SK-N-MC (cell line): Measurements from ENCODE around the gene RNF2.

Source experiments
- EZH2 ChIP-seq: fragments of 200-600 bp; sonication (generic); IDR thresholded peaks from one replicate; pipeline ENCODE4 v1.6.1; 2017; ENCODE audit warnings: antibody characterized with exemption
- FOXP2 ChIP-seq: optimal IDR thresholded peaks from 2 replicates; pipeline ENCODE3; 2011; ENCODE audit warnings: mild to moderate bottlenecking, moderate library complexity; ENCODE audit not compliant: insufficient read depth; ENCODE audit errors: extremely low read length, control extremely low read depth
- POLR2AphosphoS5 ChIP-seq: IDR thresholded peaks from 2 replicates; pipeline ENCODE4 v1.6.1; 2012; ENCODE audit warnings: mild to moderate bottlenecking, low read depth, low read length, borderline replicate concordance

GRCh38 chr1:185074307-185074706, 28.9 kb downstream of the RNF2 start:
- TF ChIP-seq EZH2 (no peak), POLR2AphosphoS5 (no peak), FOXP2 (no peak)
